RPMI8226 (cell line): ENCODE results near the gene SLC4A3.

Experiments
- DNase-seq: peaks from one replicate; pipeline ENCODE4 v3.0.0-alpha.2; 2015

The SLC4A3 gene

GRCh38 chr2:219634171-219634940 lies 6.9 kb downstream of the SLC4A3 start:
- DNase-seq, result no peak

GRCh38 chr2:219634951-219635751 lies 7.7 kb downstream of the SLC4A3 start:
- DNase-seq, result no peak

GRCh38 chr2:219636144-219636915 lies 8.9 kb downstream of the SLC4A3 start:
- no peak for DNase-seq

GRCh38 chr2:219636941-219637841 lies 9.8 kb downstream of the SLC4A3 start:
- no peak for DNase-seq

- no peak for DNase-seq
Measured at GRCh38 chr2:219637842-219638185, 10.4 kb downstream of the SLC4A3 start.

- no peak for DNase-seq
Measured at GRCh38 chr2:219638217-219638947, 11.0 kb downstream of the SLC4A3 start.

DNA sequence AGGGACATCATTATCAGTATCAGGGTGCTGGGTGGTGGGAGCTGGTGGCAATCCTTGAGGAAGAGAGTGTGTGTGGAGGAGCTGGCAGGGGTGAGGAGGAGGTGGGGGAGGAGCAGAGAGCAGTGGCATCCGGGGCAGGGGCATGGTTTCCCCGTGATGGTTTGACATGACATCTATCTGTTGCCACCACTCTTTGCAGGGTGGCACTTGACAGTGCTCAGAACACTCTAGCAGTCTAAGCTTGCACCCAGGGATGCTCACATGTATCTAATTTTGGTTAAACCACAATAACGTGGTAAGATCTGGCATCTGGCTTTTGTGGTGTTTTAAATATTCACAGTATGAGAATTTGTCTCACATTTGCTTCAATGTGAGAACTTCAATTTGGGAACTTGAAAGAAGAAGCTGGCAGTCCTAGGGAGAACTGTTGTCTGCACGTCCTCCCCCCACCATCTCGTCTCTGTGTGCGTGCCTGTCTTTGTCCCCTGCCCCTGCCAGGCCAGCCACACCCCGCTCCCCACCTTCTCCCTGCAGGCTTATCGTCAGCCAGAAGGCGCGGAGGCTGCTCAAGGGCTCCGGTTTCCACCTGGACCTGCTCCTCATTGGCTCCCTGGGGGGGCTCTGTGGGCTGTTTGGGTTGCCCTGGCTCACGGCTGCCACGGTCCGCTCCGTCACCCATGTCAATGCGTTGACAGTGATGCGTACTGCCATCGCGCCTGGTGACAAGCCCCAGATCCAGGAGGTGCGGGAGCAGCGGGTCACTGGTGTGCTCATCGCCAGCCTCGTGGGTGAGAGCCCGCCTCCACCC lies 11.7 kb downstream of the SLC4A3 start:
- no peak for DNase-seq

- no peak for DNase-seq
Measured at GRCh38 chr2:219641390-219642068, 14.1 kb downstream of the SLC4A3 start.

DNA sequence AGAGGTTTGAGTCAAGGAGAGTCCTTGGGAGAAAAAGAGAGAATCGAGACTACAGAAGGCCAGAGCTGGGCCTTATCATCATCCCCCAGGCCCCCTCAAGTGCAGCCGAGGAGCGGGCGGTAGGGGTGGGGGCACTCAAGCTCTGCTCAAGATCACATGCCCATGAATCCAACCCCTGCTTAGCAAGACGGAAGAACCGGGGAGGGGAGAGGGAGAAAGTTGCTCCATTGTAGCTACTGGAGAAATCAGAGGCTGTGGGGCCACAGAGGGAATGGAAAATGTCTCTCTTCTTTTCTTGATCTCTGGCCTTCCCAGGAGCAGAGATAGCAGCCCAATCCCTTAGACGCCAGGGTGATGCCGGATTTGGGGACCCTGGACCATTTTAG lies 14.6 kb downstream of the SLC4A3 start:
- no peak for DNase-seq

GRCh38 chr2:219642465-219643083 lies 15.1 kb downstream of the SLC4A3 start:
- peak; percentile 89 for DNase-seq

DNA sequence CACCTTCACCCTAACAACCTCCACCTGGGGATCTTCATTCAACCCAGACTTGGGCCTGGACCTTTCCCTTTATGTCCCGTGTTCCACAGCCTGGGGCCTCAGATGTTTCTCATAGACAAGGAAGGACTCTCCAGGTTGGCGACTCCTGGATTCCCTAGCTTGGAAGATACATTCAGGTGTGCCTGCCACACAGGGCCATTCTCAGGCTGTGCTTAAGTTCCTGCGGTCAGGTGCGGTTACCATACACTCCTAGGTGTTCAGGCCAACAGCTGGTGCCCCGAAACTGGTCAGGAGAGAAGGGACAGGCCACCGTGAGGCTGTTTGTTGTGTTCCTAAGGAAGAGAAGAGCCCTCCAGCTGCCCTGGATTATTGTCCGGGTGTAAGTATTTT lies 15.6 kb downstream of the SLC4A3 start:
- DNase-seq, result no peak

DNA sequence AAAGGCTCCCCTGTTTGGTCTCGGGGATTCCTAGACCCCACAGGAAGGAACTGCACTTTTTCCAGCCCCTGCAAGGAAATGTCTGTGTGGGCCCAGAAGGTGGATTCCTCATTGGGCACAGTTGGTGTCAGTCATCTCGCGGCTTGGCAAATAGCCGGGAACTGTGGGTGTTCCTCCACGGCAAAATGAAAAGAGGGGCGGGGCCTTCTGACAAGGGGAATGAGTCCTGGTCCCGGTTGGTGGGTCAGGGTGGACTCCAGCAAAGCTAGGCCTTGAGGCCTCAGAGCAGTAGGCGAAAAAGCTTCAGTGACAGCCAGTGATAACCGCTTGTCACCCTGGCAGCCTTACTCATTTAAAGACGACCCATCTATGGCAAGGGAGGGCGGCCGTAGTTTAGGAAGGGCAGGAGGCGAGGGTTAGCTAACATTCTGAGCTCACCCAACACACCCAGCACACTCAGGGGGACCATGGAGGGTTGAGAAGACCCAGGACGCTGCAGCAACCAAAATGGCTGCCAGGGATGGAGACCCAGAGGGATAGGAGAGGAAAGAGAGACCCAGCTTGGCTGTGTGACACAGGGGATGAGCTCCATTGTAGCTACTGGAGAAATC lies 16.5 kb downstream of the SLC4A3 start:
- no peak for DNase-seq

- DNase-seq, result no peak
Measured at GRCh38 chr2:219644801-219645480, 17.5 kb downstream of the SLC4A3 start.

DNA sequence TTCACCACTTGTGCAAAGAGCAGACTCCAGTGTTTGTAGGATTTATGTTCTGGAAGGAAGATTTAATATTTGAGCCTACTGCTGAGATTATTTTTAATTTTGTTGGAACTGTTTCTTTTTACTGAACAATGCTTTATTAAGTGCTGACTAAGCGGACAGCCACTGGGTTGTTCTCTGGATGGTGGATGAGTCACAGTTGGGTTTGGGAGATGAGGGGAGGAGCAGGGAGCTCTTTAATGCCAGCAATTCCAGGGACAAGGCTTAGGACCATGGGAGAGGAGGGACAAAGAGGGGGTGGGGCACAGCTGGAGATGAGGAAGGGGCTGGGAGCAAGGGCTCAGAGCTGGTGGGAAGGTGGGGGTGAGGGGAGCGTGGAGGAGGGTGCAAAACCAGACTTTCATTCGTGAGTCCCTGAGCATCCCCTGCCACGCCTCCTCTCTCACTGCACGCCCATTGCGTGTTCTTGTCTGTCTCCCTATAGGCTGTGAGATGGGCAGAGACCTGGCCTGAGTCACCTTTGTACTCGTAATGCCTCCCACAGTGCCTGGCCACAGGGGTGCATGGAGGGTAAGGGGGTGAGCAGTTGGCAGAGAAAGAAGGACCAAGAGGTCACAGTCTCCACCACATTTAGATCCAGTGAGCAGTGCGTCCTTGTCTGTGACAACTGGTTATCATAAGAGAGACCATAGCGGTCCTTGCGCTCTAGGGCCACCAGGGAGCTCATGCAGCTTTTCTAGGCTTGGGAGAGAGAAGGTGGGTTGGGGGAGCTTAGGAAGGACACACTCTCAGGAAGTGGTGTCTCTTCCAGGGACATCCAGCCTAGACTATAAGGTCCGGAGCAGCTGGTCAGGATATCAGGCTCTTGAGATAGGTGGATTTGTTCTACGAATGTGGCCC lies 18.4 kb downstream of the SLC4A3 start:
- DNase-seq, result no peak

GRCh38 chr2:219648176-219648575 lies 20.7 kb downstream of the SLC4A3 start:
- no peak for DNase-seq

DNA sequence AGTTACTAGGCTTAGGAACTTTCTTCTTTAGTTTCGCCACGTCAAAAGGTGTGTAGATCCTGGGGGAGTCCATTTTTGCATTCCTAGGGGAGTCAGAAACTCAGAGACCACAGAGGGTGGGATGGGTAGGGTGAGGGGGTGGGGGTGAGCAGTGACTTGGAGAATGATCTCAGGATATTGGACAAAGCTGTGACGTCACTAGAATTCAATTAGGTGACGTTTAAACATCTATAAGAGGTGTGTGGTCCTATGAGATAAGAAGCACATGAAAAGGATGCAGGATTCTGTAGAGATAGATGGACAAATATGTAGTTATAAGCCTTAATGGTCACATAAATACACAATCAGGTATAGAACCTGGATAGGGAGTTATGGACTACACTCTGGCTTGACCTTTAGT lies 21.5 kb downstream of the SLC4A3 start:
- no peak for DNase-seq

GRCh38 chr2:219650426-219651248 lies 23.2 kb downstream of the SLC4A3 start:
- DNase-seq, result no peak
